Fibroblast of skin of left quadriceps (primary cell): Measurements from ENCODE around the gene GPR65.

Source experiments
- DNase-seq, 2 experiments: peaks; one replicate each; pipeline ENCODE4 v3.0.0-alpha.2; 2013; ENCODE audit warnings: low read depth in 2 of 2

GPR65 gene

GRCh38 chr14:88005050-88005481, at the start of gene GPR65:
TSS of gene GPR65 (plus strand) at chr14:88005135. CDS start at chr14:88010848, 5,713 bp downstream.
- DNase-seq: no peak

- peak in 1 of 2 experiments; percentile 7 for DNase-seq
These were observed 49.4 kb upstream of the GPR65 start for GRCh38 chr14:87955501-87955900.

- DNase-seq: no peak
These were observed 44.7 kb upstream of the GPR65 start for GRCh38 chr14:87960013-87960787.

GRCh38 chr14:87961246-87961645, 43.7 kb upstream of the GPR65 start:
- no peak for DNase-seq

- DNase-seq: no peak
These were observed 38.1 kb upstream of the GPR65 start for GRCh38 chr14:87966816-87967215.

- no peak for DNase-seq
These were observed 37.4 kb upstream of the GPR65 start for GRCh38 chr14:87967496-87967895.

GRCh38 chr14:87971010-87971409, 33.9 kb upstream of the GPR65 start:
- no peak for DNase-seq

- peak in 1 of 2 experiments; percentile 10 for DNase-seq
These were observed 29.3 kb upstream of the GPR65 start for GRCh38 chr14:87975636-87976035.

GRCh38 chr14:87979689-87980088, 25.2 kb upstream of the GPR65 start:
- no peak for DNase-seq

- no peak for DNase-seq
These were observed 15.5 kb upstream of the GPR65 start for GRCh38 chr14:87989221-87989955.

- DNase-seq: no peak
These were observed 15.0 kb upstream of the GPR65 start for GRCh38 chr14:87989956-87990299.

- DNase-seq: no peak
These were observed 14.3 kb upstream of the GPR65 start for GRCh38 chr14:87990682-87991081.

- no peak for DNase-seq
These were observed 12.6 kb upstream of the GPR65 start for GRCh38 chr14:87992346-87992717.

- peak; percentile 77 to 80 for DNase-seq
These were observed 12.0 kb upstream of the GPR65 start, which contains the start of gene GALC for GRCh38 chr14:87992718-87993628. TSS of gene GALC (minus strand) at chr14:87993182. CDS start at chr14:87993164, 18 bp downstream.

- DNase-seq: no peak
These were observed 10.0 kb upstream of the GPR65 start for GRCh38 chr14:87994974-87995373.

- no peak for DNase-seq
These were observed 9.2 kb upstream of the GPR65 start for GRCh38 chr14:87995500-87996290.

- DNase-seq: no peak
These were observed 8.7 kb upstream of the GPR65 start for GRCh38 chr14:87996291-87996592.

GRCh38 chr14:87998482-87998881, 6.5 kb upstream of the GPR65 start:
- DNase-seq: no peak

- DNase-seq: no peak
These were observed 5.7 kb upstream of the GPR65 start for GRCh38 chr14:87999277-87999676.

GRCh38 chr14:88002421-88003075, 2.4 kb upstream of the GPR65 start:
- DNase-seq: no peak

GRCh38 chr14:88003425-88003824, 1.5 kb upstream of the GPR65 start:
- DNase-seq: no peak
